ENCODE data around the gene AAR2.
A peak's percentile ranks its signal among the peaks of the same experiment; 100 is the strongest.

Gene AAR2

DNA sequence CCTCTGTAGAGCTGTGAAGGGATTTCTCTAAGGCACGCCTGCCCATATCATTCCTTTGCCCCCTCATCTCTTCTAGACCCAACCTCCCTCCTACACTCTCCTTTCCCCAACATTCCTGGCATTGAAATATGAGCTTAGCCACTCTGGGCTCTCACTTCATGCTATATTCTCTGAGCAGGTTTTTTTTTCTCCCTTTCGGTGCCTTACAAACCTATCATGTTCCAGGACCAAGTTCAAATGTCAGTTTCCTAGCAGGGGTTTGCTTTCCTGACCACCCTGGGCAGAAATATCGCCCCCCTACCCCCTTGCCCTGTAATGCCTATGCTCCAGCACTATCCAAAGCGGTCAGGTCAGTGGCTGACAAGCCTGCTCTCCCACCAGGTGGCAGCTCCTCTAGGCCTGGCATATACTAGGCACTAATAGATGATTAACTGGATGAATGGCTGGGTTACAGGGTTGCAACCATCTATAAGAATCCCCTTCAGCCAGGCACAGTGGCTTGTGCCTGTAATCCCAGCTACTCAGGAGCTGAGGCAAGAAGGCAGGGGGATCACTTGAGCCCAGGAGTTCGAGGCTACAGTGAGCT is 25.7 kb upstream of the AAR2 start:
- Mint-ChIP-seq H3K36me3 (ENCODE audit: low read depth) (no peaks in the 10 kb centered on the region), H3K4me1 (ENCODE audit: low read depth) (no peaks in the 10 kb centered on the region), H3K27ac (no peak overlapping the region), H3K4me3 (no peak overlapping the region), H3K27me3 (ENCODE audit: low read depth) (peaks cover 4% of the 10 kb centered on the region), H3K9me3 (no peaks in the 10 kb centered on the region)

DNA sequence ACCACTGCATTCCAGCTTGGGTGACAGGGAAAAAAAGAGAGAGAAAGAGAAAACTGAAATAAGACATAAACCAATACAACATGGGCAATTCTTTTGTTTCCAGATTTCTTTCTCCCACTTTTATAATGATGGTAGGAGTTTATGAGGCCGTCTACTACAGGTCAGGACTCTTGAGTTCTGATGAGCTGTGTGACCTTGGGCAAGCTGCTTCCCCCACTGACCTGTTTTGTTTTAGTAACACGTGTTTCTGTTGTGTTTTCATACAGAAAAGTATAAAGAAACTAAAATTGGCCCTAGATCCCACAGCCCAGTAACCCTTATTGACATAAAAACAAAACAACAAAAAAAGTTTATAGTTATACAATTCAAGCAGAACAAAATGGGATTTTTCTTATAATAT is 22.9 kb upstream of the AAR2 start:
- Mint-ChIP-seq H3K4me1 (ENCODE audit: low read depth) (no peaks in the 10 kb centered on the region), H3K4me3 (no peak overlapping the region), H3K27me3 (ENCODE audit: low read depth) (peaks cover 15% of the 10 kb centered on the region), H3K9me3 (no peaks in the 10 kb centered on the region), H3K36me3 (ENCODE audit: low read depth) (no peaks in the 10 kb centered on the region), H3K27ac (no peak overlapping the region)

DNA sequence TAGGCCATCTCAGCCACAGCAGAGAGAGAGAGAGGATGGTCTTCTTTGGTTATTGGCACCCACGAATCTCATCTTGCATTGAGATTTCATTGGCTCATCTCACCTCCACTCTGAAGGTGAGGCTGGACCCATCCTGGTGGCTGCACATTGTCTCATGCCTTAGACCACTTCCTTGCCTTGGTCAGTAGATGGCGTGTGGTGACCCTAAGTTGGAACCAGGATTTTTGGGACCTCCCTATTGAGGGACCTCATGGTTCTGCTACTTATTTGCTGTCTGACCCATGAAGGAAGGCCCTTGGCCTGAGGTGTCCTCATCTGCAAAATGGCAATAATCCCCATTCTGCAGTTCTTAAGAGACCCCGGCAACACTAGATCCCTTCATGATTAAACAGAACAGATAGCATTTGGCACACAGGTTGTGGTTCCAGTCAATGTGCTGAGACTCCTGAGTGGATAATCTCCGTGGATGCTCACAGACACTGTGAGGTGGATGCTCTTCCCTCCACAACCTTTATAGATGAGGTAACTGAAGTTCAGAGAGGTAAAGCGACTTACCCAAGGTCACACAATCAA is 21.5 kb upstream of the AAR2 start:
- no peaks in the 10 kb centered on the region for H3K36me3 Mint-ChIP-seq (ENCODE audit: low read depth)
- no peaks in the 10 kb centered on the region for H3K9me3 Mint-ChIP-seq
- H3K27me3 Mint-ChIP-seq (ENCODE audit: low read depth): peaks cover 15% of the 10 kb centered on the region
- no peak overlapping the region for H3K4me3 Mint-ChIP-seq
- no peak overlapping the region for H3K27ac Mint-ChIP-seq
- H3K4me1 Mint-ChIP-seq (ENCODE audit: low read depth): no peaks in the 10 kb centered on the region

DNA sequence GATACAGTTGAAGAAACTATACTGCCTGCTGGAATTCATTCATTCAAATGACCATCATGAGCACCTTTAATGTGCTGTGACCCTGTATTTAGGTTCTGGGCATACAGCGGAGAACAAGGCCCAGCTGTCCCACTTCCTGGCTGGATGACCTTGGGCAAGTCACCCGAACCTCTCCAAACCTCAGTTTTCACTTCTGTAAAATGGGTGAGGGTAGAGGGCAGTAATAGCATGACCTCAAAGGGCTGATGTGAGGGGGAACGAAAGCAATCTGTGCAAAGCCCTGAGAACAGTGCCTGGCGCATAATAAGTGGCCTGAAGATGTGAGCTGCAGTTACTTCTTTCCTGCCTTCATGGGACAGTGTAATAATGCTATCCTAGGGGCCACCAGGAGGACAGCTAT is 20.5 kb upstream of the AAR2 start:
- no peaks in the 10 kb centered on the region for H3K36me3 Mint-ChIP-seq (ENCODE audit: low read depth)
- H3K27me3 Mint-ChIP-seq (ENCODE audit: low read depth): peaks cover 15% of the 10 kb centered on the region
- no peaks in the 10 kb centered on the region for H3K4me1 Mint-ChIP-seq (ENCODE audit: low read depth)
- H3K9me3 Mint-ChIP-seq: no peaks in the 10 kb centered on the region
- no peak overlapping the region for H3K4me3 Mint-ChIP-seq
- H3K27ac Mint-ChIP-seq: no peak overlapping the region

DNA sequence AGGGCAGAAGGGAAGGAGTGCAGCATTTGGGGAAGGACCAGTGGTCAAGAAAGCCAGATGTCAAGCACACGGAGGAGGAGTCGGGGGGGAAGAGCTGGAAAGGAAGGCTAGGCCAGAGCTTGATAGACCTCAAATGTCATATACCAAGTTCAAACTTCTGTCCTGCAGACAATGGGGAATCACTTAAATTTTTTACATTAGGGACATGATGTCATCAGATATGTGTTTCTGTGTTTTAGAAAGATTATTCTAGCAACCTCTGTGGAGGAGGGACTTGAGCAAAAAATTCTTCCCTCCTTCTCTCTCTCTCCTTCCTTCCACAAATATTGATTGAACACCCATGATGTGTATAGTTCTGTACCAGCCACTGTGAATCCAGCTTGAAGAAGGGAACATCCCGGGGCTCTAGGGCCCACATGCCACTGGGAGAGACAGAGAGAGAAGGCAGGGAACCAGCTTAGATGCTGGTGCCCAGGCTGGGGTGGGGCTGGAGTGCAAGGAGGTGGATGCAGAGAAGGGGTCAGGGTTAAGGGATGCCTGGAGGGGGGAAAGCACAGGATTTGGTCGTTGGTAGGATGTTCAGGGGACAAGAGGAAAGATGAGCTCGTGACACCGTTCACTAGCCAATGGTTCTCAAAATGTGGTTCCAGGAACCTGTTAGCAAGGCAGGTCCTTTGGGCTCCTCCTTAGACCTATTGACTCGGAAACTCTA is 19.8 kb upstream of the AAR2 start:
- no peaks in the 10 kb centered on the region for H3K36me3 Mint-ChIP-seq (ENCODE audit: low read depth)
- H3K27ac Mint-ChIP-seq: no peak overlapping the region
- H3K4me1 Mint-ChIP-seq (ENCODE audit: low read depth): no peaks in the 10 kb centered on the region
- peaks cover 15% of the 10 kb centered on the region for H3K27me3 Mint-ChIP-seq (ENCODE audit: low read depth)
- no peak overlapping the region for H3K4me3 Mint-ChIP-seq
- H3K9me3 Mint-ChIP-seq: no peaks in the 10 kb centered on the region

DNA sequence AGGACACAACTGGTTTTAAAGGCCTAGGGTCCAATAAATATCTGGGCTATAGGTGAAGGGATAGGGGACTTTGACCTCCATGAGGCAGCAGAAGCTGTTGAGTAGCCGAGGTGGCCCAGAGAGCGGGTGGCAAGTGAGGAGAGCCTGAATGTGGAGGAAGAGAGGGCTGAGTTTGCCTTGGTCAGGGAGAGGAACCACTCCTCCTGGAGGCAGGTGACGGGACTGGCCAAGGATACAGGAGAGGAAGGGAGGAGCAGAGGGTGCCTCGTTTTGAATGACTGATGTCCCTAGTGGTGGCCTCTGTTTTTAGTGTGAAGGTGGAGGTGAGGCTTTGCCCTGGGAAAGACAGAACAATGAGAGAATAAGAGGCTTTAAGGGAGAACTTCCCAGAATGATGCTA is 19.1 kb upstream of the AAR2 start:
- H3K4me1 Mint-ChIP-seq (ENCODE audit: low read depth): no peaks in the 10 kb centered on the region
- H3K9me3 Mint-ChIP-seq: no peaks in the 10 kb centered on the region
- H3K27me3 Mint-ChIP-seq (ENCODE audit: low read depth): peaks cover 15% of the 10 kb centered on the region
- no peak overlapping the region for H3K4me3 Mint-ChIP-seq
- no peaks in the 10 kb centered on the region for H3K36me3 Mint-ChIP-seq (ENCODE audit: low read depth)
- H3K27ac Mint-ChIP-seq: no peak overlapping the region

DNA sequence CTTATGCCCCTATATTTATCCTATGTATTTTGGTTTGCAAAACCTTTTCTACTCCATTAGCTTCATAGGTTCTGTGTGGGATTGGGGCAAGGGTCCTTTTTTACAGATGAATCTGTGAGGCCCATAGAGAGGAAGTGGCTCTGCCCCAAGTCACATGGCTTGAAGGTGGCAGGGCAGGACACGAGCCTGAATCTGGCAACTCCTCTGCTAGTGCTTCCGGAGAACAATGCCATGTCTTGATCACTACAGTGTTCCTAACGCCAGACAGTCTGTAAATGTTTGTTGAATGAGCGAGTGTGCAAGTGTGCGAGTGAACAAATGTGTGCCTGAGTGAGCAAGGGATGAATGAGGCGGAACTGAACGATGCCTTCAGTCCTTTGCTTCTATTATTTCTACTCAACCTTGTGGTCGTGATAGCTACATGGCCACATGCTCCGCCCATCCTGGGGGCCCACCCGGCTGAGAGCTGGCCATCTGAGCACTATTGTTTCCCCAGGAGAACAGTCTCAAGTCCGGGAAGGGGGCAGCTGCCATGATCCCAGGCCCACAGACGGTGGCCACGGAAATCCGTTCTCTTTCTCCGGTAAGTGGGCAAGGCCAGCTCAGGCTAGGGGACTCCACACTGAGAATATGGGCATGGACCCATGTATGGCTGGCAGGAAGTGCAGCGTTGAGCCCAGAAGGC is 17.8 kb upstream of the AAR2 start:
- no peak overlapping the region for H3K4me3 Mint-ChIP-seq
- no peaks in the 10 kb centered on the region for H3K9me3 Mint-ChIP-seq
- H3K27ac Mint-ChIP-seq: no peak overlapping the region
- no peaks in the 10 kb centered on the region for H3K4me1 Mint-ChIP-seq (ENCODE audit: low read depth)
- H3K36me3 Mint-ChIP-seq (ENCODE audit: low read depth): no peaks in the 10 kb centered on the region
- peaks cover 11% of the 10 kb centered on the region for H3K27me3 Mint-ChIP-seq (ENCODE audit: low read depth)

DNA sequence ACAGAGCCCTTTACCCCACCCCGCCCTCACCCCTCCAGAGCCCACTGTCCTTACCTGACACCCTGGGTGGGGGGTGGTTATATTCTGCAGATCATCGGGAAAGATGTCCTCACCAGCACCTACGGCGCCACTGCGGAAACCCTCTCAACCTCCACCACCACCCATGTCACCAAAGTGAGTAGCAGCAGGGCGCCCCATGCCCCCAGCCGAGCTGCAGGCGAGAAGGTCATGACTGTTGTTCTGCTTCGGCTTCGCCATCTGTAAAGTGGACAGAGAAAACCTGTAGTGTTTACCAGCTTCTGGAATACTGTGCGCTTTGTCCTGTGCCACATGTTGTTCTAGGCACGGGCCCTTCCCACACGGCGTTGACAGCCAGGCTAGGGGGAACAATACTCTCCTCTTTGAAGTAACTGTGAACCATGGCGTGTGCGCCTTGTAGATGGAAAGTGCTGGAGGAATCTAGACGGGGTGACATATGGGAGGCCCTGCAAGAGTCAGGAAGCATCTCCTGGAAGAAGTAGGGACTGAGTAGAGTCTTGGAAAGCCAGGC is 16.5 kb upstream of the AAR2 start:
- no peaks in the 10 kb centered on the region for H3K4me1 Mint-ChIP-seq (ENCODE audit: low read depth)
- no peaks in the 10 kb centered on the region for H3K9me3 Mint-ChIP-seq
- no peaks in the 10 kb centered on the region for H3K36me3 Mint-ChIP-seq (ENCODE audit: low read depth)
- H3K27me3 Mint-ChIP-seq (ENCODE audit: low read depth): peaks cover 11% of the 10 kb centered on the region
- H3K27ac Mint-ChIP-seq: no peak overlapping the region
- H3K4me3 Mint-ChIP-seq: no peak overlapping the region

DNA sequence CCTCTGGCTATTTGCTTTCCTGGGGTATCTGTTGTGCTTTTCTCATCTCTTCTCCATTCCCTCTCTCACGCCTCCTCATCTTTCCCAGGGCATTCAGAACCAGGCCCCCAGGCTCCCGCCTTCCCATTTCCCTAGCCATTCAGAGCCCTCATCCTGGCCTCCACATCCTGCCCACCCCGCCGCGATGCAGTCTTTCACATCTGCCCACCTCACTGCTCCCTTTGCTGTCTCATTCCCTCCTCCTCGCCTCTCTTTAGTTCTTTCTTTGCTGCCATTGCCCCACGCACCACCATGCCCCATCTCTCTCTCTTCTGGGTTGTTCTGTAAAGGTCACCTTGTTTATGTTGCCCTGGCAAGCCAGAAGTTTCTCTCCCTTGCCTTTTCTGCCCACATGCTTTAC is 10.6 kb upstream of the AAR2 start:
- Mint-ChIP-seq H3K4me3 (no peak overlapping the region), H3K36me3 (ENCODE audit: low read depth) (no peaks in the 10 kb centered on the region), H3K9me3 (no peaks in the 10 kb centered on the region), H3K4me1 (ENCODE audit: low read depth) (peaks cover 11% of the 10 kb centered on the region), H3K27ac (no peak overlapping the region), H3K27me3 (ENCODE audit: low read depth) (peaks cover 10% of the 10 kb centered on the region)

DNA sequence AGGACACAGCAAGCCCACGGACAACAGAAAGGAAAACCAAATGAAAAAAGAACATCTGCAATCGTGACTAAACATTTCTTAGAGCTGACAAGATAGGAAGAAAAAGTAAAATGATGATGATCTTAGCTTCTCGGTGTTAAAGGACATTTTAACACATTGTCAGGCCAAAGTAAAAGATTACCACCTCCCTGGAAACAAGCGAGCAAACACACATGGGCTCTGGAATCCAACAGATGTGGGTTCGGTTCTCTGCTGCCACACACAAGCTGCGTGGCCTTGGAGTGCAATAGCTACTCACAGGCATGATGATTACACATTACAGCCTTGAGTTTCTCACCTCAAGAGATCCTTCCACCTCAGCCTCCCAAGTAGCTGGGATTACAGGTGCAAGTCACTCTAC is 7.5 kb upstream of the AAR2 start:
- H3K27me3 Mint-ChIP-seq (ENCODE audit: low read depth): peaks cover 10% of the 10 kb centered on the region
- no peaks in the 10 kb centered on the region for H3K9me3 Mint-ChIP-seq
- no peak overlapping the region for H3K4me3 Mint-ChIP-seq
- H3K27ac Mint-ChIP-seq: no peak overlapping the region
- peaks cover 14% of the 10 kb centered on the region for H3K4me1 Mint-ChIP-seq (ENCODE audit: low read depth)
- no peaks in the 10 kb centered on the region for H3K36me3 Mint-ChIP-seq (ENCODE audit: low read depth)

DNA sequence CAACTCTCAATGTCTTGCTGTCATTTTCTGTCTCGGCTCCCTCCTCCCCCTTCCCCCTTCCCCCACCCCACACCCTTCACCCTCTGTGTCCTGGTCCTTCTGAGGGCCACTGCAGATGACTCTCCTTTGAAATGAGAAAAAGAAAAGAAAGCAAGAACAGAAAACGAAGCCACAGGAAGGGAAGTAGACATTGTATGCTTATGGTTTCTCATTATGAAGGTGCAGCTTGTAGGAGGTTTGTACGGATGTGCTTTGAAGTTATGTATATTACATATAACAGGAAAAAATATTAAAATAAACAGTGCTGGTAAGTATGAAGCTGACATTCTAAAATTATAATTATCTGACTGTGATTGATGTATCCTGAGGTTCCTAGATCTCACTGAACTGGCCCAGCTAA is 6.3 kb upstream of the AAR2 start:
- Mint-ChIP-seq H3K4me1 (ENCODE audit: low read depth) (peaks cover 14% of the 10 kb centered on the region), H3K27me3 (ENCODE audit: low read depth) (peaks cover 10% of the 10 kb centered on the region), H3K4me3 (no peak overlapping the region), H3K27ac (no peak overlapping the region), H3K9me3 (no peaks in the 10 kb centered on the region), H3K36me3 (ENCODE audit: low read depth) (no peaks in the 10 kb centered on the region)

DNA sequence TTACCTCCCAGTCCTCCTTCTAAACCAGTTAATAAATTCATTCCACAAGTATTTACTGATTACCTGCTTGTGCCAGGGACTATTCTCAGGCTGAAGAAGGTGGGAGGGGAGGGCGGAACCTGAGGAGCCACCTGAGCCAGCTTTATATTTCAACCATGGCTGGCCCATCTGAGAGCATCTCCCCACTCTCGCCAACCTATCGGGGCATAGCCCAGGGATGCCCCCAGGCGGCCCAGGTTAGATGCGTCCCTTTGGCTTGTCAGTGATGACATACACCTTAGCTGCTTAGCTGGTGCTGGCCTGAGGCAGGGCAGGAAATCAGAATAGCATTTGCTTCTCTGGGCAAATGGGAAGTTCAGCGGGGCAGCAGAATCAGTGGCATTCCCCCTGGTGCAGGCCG is 4.9 kb upstream of the AAR2 start:
- Mint-ChIP-seq H3K4me1 (ENCODE audit: low read depth) (peaks cover 17% of the 10 kb centered on the region), H3K9me3 (no peaks in the 10 kb centered on the region), H3K27ac (no peak overlapping the region), H3K4me3 (no peak overlapping the region), H3K36me3 (ENCODE audit: low read depth) (no peaks in the 10 kb centered on the region), H3K27me3 (ENCODE audit: low read depth) (peaks cover 4% of the 10 kb centered on the region)

DNA sequence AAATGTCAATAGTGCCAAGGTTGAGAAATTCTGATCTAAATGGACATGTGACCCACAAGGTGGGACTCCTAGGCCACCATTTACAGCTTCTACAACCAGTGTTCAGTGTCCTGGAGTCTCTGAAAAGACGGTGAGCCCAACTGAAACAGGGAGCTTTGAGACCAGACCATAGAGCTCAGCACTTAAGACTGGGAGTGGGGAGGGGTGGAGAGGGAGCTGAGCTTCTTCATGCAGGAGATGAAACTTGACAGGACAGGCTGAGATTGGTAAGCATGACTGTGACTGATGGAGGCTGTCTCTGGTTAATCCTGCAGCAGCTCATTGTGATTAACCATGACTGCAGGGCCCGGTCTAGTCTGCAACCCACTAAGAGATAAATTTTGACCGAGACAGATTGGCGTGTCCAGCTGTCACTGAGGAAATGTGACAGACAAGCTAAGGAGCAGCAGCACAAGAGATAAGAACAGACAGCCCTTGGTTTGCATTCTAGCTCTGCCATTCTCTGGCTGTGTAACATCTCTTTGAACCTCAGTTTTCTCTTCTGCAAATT is 1.4 kb upstream of the AAR2 start:
- Mint-ChIP-seq H3K27ac (no peak overlapping the region), H3K9me3 (no peaks in the 10 kb centered on the region), H3K4me1 (ENCODE audit: low read depth) (peaks cover 26% of the 10 kb centered on the region), H3K36me3 (ENCODE audit: low read depth) (peaks cover 11% of the 10 kb centered on the region), H3K4me3 (no peak overlapping the region), H3K27me3 (ENCODE audit: low read depth) (no peaks in the 10 kb centered on the region)

DNA sequence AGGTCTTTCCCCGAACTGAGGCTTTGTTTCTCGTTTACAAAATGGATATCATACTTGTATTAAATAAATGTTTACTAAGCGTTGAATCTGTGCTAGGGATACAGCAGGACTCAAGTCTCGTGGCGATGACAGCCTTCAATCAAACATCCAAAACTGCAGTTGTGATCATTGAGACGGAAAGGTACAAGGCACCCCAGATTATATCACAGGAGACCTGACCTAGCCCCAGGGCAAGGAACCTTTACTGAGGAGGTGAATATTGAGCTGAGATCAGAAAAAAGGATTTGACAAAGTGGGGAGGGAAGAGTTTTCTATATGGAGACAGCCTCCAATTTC is 476 bp downstream of the AAR2 start:
- Mint-ChIP-seq H3K36me3 (ENCODE audit: low read depth) (peaks cover 14% of the 10 kb centered on the region), H3K27ac (peak overlapping the region; percentile 92), H3K9me3 (no peaks in the 10 kb centered on the region), H3K4me1 (ENCODE audit: low read depth) (peaks cover 16% of the 10 kb centered on the region), H3K27me3 (ENCODE audit: low read depth) (no peaks in the 10 kb centered on the region), H3K4me3 (peak overlapping the region; percentile 87)

DNA sequence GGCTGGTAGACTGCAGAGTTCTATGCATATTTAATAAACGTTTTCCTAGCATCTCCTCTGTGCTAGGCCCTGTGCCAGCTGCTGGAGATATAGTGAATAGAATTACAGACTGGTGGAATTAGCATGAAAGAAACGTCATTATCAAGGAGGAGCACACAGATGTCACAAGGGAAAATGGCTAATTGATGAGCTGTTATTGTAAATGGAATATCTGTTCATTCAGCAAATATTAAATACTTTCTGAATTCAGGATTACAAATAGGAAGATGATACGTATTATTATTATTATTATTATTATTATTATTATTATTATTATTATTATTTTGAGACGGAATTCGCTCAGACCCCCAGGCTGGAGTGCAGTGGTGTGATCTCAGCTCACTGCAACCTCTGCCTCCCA is 1.2 kb downstream of the AAR2 start:
- Mint-ChIP-seq H3K27me3 (ENCODE audit: low read depth) (no peaks in the 10 kb centered on the region), H3K9me3 (no peaks in the 10 kb centered on the region), H3K36me3 (ENCODE audit: low read depth) (peaks cover 14% of the 10 kb centered on the region), H3K4me3 (peak overlapping the region; percentile 87), H3K27ac (peak overlapping the region; percentile 92), H3K4me1 (ENCODE audit: low read depth) (peaks cover 16% of the 10 kb centered on the region)

All from T-helper 1 cell treated with Interleukin-12 subunit alpha and Interleukin-12 subunit beta and Interleukin-4 antibody, amounts not matched to agents 30 μg/mL and 1 μg/mL, for 36 hours (primary cell).